Upper lobe of left lung (tissue), 6 donors: ENCODE measurements around the gene CTXND1. TPM values are rescaled to one million over a fixed set of nuclear protein-coding genes. Genes with fewer than 3 reads are reported as not detected.

Experiments
- ATAC-seq, 2 donors: fragments of 200-7000 bp; cut with Tn5 transposase; one replicate each; pipeline ENCODE4 v1.9.1; 2022; ENCODE audit warnings: mild to moderate bottlenecking in 2 of 2, moderate library complexity in 2 of 2; ENCODE audit not compliant: low FRiP score in 2 of 2
- DNase-seq, 2 donors: peaks; one replicate each; pipeline ENCODE4 v3.0.0-alpha.2; 2019 to 2020
- H3K27ac ChIP-seq, 4 donors: fragments of 200-600 bp; sonication (generic); one replicate each; pipeline ENCODE4 v1.5.1; 2016 to 2019
- H3K27me3 ChIP-seq, 4 donors: fragments of 200-600 bp; sonication (generic); one replicate each; pipeline ENCODE4 v1.5.1; 2017 to 2019
- H3K36me3 ChIP-seq, 4 donors: fragments of 200-600 bp; sonication (generic); one replicate each; pipeline ENCODE4 v1.5.1; 2016 to 2019
- H3K4me1 ChIP-seq, 4 donors: fragments of 200-600 bp; sonication (generic); one replicate each; pipeline ENCODE4 v1.5.1; 2018 to 2019
- H3K4me3 ChIP-seq, 4 donors: fragments of 200-600 bp; sonication (generic); one replicate each; pipeline ENCODE4 v1.5.1; 2017 to 2019; ENCODE audit warnings: mild to moderate bottlenecking in 2 of 4, moderate library complexity in 1 of 4
- H3K9me3 ChIP-seq, 4 donors: fragments of 200-600 bp; sonication (generic); one replicate each; pipeline ENCODE4 v1.5.1; 2018 to 2019
- EP300 ChIP-seq, 4 donors: sonication (generic); formaldehyde crosslinking; IDR thresholded peaks; one replicate each; pipeline ENCODE4 v1.5.1; 2017; ENCODE audit warnings: antibody characterized with exemption in 4 of 4, control low read depth in 2 of 4
- POLR2A ChIP-seq, 4 donors: fragments of 450-650 bp; IDR thresholded peaks; one replicate each; pipeline ENCODE4 v1.5.1; 2016 to 2017; ENCODE audit warnings: antibody characterized with exemption in 4 of 4, mild to moderate bottlenecking in 2 of 4
- POLR2AphosphoS5 ChIP-seq, 2 donors: sonication (generic); formaldehyde crosslinking; IDR thresholded peaks; one replicate each; pipeline ENCODE4 v1.5.1; 2017; ENCODE audit warnings: antibody characterized with exemption in 2 of 2
- WGBS, 2 donors: methylation state at CpG; one replicate each; pipeline ENCODE4 v1.1.5; 2017 to 2018; 5-methylcytosine and 5-hydroxymethylcytosine counted together
- total RNA-seq, 6 donors: library from RNA; depleted of rRNA in 4 of 6; stranded (reverse); fragments of >200 nt in 4 of 6; gene quantifications; one replicate each; pipeline versions ENCODE4 v1.1.0 to v1.2.1, GENCODE V29; 2016 to 2021
- TF ChIP-seq, protein P1 (sequence below), 6 experiments: fragments of 450-650 bp in 4 of 6; fragments of 200-600 bp in 2 of 6; sonication (generic) in 2 of 6; IDR thresholded peaks; one replicate each; pipeline ENCODE4 v1.5.1; 2016 to 2019; ENCODE audit warnings: antibody characterized with exemption in 6 of 6
- donor health status: DM: no; HTN: no; CAD: no; lungs with moderate emphysema.
- donor health status: DM: no; HTN: yes; CAD: no; lungs with severe emphysema.

The CTXND1 gene
- total RNA-seq, 6 donors from 2014 or later = 0.10 to 4.1 (median 1.1) TPM

GRCh38 chr15:80182611-80183261 lies 69.3 kb downstream of the CTXND1 start:
- H3K4me1 ChIP-seq = peaks cover 0 to 10% (median 5%) of the 10 kb centered on the region in 4 donors
- ATAC-seq = no peak
- no peak overlapping the region for H3K4me3 ChIP-seq
- DNase-seq = no peak
- H3K36me3 ChIP-seq = peaks cover 0 to 66% (median 45%) of the 10 kb centered on the region in 4 donors
- TF ChIP-seq, protein P1, sequence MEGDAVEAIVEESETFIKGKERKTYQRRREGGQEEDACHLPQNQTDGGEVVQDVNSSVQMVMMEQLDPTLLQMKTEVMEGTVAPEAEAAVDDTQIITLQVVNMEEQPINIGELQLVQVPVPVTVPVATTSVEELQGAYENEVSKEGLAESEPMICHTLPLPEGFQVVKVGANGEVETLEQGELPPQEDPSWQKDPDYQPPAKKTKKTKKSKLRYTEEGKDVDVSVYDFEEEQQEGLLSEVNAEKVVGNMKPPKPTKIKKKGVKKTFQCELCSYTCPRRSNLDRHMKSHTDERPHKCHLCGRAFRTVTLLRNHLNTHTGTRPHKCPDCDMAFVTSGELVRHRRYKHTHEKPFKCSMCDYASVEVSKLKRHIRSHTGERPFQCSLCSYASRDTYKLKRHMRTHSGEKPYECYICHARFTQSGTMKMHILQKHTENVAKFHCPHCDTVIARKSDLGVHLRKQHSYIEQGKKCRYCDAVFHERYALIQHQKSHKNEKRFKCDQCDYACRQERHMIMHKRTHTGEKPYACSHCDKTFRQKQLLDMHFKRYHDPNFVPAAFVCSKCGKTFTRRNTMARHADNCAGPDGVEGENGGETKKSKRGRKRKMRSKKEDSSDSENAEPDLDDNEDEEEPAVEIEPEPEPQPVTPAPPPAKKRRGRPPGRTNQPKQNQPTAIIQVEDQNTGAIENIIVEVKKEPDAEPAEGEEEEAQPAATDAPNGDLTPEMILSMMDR (IDR thresholded peaks at IDR 0.05) = no peak
- TF ChIP-seq POLR2AphosphoS5 (IDR thresholded peaks at IDR 0.05) = no peak
- TF ChIP-seq EP300 (IDR thresholded peaks at IDR 0.05) = no peak
- TF ChIP-seq POLR2A (IDR thresholded peaks at IDR 0.05) = no peak
- H3K27ac ChIP-seq = no peak overlapping the region
- no peaks in the 10 kb centered on the region for H3K9me3 ChIP-seq
- H3K27me3 ChIP-seq = no peaks in the 10 kb centered on the region
- WGBS, 2 donors = 60 to 74% methylated on average over 5 of the region's 5 CpGs

DNA sequence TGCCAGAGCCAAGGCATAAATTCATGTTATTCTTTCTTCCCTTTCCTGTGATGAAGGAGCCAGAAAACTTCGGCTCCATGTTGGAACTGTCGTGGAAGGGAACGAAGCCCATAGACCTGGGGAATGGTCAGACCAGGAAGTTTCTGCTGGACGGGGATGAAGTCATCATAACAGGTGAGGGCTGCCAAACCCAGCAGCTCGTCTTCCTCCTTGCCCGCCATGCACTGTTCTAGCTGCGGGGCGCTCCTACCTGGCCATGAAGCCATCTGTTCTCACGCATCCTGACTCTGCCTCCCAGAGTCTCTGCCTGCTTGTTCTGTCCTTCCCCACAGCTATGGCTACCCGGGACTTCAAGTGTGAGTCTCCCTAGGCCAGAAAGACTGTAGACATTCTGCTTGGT lies 71.0 kb downstream of the CTXND1 start:
- WGBS, 2 donors = 93 to 94% methylated on average over 10 of the region's 10 CpGs
- Histone ChIP-seq H3K4me1 (peaks cover 0 to 10% (median 5%) of the 10 kb centered on the region in 4 donors), H3K9me3 (no peaks in the 10 kb centered on the region), H3K27ac (no peak overlapping the region), H3K27me3 (no peaks in the 10 kb centered on the region), H3K4me3 (no peak overlapping the region), H3K36me3 (peaks cover 3 to 55% (median 36%) of the 10 kb centered on the region in 4 donors)
- TF ChIP-seq POLR2A (IDR thresholded peaks at IDR 0.05) (no peak), POLR2AphosphoS5 (IDR thresholded peaks at IDR 0.05) (no peak), EP300 (IDR thresholded peaks at IDR 0.05) (no peak)
- TF ChIP-seq, protein P1 (IDR thresholded peaks at IDR 0.05) = no peak
- ATAC-seq (no peak), DNase-seq (no peak)

DNA sequence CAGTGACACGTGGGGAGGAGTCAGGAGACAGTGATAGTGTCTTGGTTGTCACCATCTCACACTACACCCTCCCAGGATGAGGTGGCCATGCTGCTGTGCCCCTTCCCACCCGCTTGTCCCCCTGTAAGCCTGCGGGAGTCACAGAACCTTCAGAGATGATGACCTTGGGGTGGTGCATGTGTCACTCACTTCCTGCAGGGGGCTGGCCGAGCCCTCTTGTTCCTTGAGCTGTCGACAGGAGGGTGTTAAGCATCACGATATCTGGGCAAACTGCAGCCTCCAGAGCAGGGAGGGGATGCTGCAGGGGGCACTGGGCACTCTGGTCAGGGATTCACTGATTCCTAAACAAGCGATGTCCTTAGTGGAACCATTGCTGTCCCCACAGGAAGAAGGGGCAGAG lies 71.5 kb downstream of the CTXND1 start:
- H3K4me3 ChIP-seq = no peak overlapping the region
- 79 to 82% methylated on average over 5 to 7 of the region's 7 CpGs for WGBS, 2 donors
- no peak overlapping the region for H3K27ac ChIP-seq
- H3K4me1 ChIP-seq = peaks cover 0 to 10% (median 5%) of the 10 kb centered on the region in 4 donors
- DNase-seq (no peak), ATAC-seq (no peak)
- H3K27me3 ChIP-seq = no peaks in the 10 kb centered on the region
- TF ChIP-seq EP300 (IDR thresholded peaks at IDR 0.05) = no peak
- peaks cover 3 to 50% (median 31%) of the 10 kb centered on the region in 4 donors for H3K36me3 ChIP-seq
- no peaks in the 10 kb centered on the region for H3K9me3 ChIP-seq

DNA sequence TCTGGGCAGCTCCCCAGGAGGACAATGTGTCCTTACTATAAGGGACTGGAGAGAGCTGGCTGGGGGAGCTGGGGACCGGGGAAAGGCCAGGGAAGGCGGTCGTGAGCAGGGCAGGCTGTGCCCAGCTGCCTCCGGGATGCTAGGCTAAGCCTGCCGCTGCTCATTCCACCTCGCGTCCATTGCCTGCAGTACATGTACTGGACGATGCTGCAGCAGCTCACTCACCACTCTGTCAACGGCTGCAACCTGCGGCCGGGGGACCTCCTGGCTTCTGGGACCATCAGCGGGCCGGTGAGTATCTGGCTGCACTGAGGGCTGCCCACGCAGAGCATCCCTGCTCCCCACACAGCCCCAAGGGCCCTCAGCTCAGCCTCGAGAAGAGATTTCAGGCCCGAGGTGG lies 72.1 kb downstream of the CTXND1 start:
- peaks cover 3 to 46% (median 31%) of the 10 kb centered on the region in 4 donors for H3K36me3 ChIP-seq
- no peaks in the 10 kb centered on the region for H3K9me3 ChIP-seq
- ATAC-seq (no peak), DNase-seq (no peak)
- H3K27ac ChIP-seq = no peak overlapping the region
- peaks cover 0 to 10% (median 5%) of the 10 kb centered on the region in 4 donors for H3K4me1 ChIP-seq
- H3K27me3 ChIP-seq = no peaks in the 10 kb centered on the region
- 79 to 92% methylated on average over 11 to 15 of the region's 16 CpGs for WGBS, 2 donors
- TF ChIP-seq, protein P1 (IDR thresholded peaks at IDR 0.05) = no peak
- TF ChIP-seq POLR2A (IDR thresholded peaks at IDR 0.05) (no peak), EP300 (IDR thresholded peaks at IDR 0.05) (no peak), POLR2AphosphoS5 (IDR thresholded peaks at IDR 0.05) (no peak)
- H3K4me3 ChIP-seq = no peak overlapping the region

DNA sequence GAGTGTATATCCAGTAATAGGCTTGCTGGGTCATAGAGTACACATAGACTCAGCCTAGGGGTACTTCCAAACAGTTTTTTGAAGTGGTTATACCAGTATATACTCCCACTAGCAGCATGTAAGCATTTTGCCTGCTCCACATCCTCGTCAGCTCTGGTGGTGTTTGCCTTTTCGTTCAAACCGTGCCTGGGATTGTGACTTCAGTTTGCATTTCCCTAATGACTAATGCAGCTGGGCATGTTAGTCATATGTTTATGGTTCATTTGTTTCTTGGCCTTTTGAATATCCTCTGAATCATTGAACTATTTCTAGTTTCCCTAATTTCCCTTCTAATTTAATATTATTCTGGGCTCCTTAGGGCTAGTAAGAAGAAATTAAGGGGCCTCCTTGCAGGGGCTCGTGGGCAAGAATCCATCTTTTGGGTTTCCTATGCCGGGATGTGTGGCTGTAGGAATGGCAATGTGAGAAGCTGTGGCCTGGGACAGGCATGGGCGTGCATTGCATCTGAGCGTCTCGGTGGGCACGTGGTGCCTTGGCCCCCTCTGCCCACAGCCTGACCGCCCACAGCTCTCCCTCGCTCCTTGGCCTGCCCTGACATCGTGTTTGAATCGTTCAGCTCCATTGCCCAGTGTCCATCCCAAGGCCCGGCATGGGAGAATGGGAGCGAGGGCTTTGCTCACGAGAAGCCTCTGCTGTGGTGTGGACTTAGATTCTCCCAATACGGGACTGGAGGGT lies 72.8 kb downstream of the CTXND1 start:
- WGBS, 2 donors = 87 to 88% methylated on average over 17 of the region's 17 CpGs
- no peak for ATAC-seq

More for the DNA sequence above, 72.8 kb downstream of the CTXND1 start:
- Histone ChIP-seq H3K36me3 (peaks cover 3 to 50% (median 30%) of the 10 kb centered on the region in 4 donors), H3K4me1 (peaks cover 0 to 10% (median 5%) of the 10 kb centered on the region in 4 donors), H3K9me3 (no peaks in the 10 kb centered on the region), H3K4me3 (no peak overlapping the region), H3K27ac (no peak overlapping the region), H3K27me3 (no peaks in the 10 kb centered on the region)
- no peak for TF ChIP-seq EP300 (IDR thresholded peaks at IDR 0.05)
- no peak for TF ChIP-seq POLR2AphosphoS5 (IDR thresholded peaks at IDR 0.05)
- no peak for TF ChIP-seq POLR2A (IDR thresholded peaks at IDR 0.05)
- TF ChIP-seq, protein P1 (IDR thresholded peaks at IDR 0.05) = no peak
- no peak for DNase-seq
